Erythroblast (primary cell): ENCODE data around the gene CCDC136.

ENCODE experiments used
- GATA1 ChIP-seq: IDR thresholded peaks from 2 replicates; pipeline ENCODE4 v1.6.1; 2011; ENCODE audit warnings: low read depth, mild to moderate bottlenecking, control low read depth, low read length, moderate library complexity
- POLR2A ChIP-seq: IDR thresholded peaks from 2 replicates; pipeline ENCODE4 v1.6.1; 2011; ENCODE audit warnings: mild to moderate bottlenecking, low read length

DNA sequence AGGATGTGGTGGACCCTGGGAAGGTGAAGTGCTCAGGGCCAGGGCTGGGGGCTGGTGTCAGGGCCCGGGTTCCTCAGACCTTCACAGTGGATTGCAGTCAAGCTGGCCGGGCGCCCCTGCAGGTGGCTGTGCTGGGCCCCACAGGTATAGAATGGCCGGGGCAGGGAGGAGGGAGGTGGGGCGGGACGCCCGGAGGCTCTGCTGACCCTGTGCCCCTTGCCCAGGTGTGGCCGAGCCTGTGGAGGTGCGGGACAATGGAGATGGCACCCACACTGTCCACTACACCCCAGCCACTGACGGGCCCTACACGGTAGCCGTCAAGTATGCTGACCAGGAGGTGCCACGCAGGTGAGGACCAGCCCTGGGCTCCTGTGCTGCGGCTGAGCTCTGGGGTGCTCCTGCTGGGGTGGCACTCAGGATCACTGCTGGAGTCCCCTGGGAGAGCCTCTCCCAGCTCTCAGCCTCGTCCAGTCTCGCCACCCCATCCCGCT, 56.0 kb downstream of the CCDC136 start:
- no peak for TF ChIP-seq POLR2A
- TF ChIP-seq GATA1: no peak
